ENCODE measurements around the gene SERPINE3. TPM values are rescaled to one million over a fixed set of nuclear protein-coding genes. Genes with fewer than 3 reads are reported as not detected.

The SERPINE3 gene
- polyA plus RNA-seq, 1 donor (not counting 4 experiments of a cell fraction or from before 2014, with no cell fraction given), result not detected

- no peak for TF ChIP-seq EZH2 (IDR thresholded peaks at IDR 0.05; ENCODE audit: low read length)
- no peak for TF ChIP-seq CTCF (optimal IDR thresholded peaks at IDR 0.05 in 1 of 3, IDR thresholded peaks at IDR 0.05 in 1 of 3, conservative IDR thresholded peaks at IDR 0.05 in 1 of 3; ENCODE audit: extremely low read depth in 1 of 3, insufficient read depth in 2 of 3, low read length in 3 of 3)
- DNase-seq (ENCODE audit: low read depth, low spot score), result no peak
- no peak for FAIRE-seq
- H3K9me3 ChIP-seq (ENCODE audit: control insufficient read depth, low read depth, low read length), result no peaks in the 10 kb centered on the region
- no peak overlapping the region for H3K4me2 ChIP-seq (ENCODE audit: control insufficient read depth, extremely low read depth, insufficient read depth, low read depth, low read length)
- no peaks in the 10 kb centered on the region for H3K4me1 ChIP-seq (ENCODE audit: control insufficient read depth, extremely low read depth, insufficient read depth, low read length)
- dilution Hi-C loops (cut with MboI; ENCODE audit: extremely low pct_ligation_motif_present, low sequenced_read_pairs), result no loop called here
- H3K9me1 ChIP-seq (ENCODE audit: control insufficient read depth, extremely low read depth, insufficient read depth, low read length), result no peaks in the 10 kb centered on the region
- no peak overlapping the region for H2AFZ ChIP-seq (ENCODE audit: control insufficient read depth, low read length)
- no peak overlapping the region for H3K4me3 ChIP-seq (ENCODE audit: control insufficient read depth in 2 of 3, extremely low read depth in 1 of 3, insufficient read depth in 2 of 3, low read depth in 1 of 3, low read length in 3 of 3)
- H3K27me3 ChIP-seq (ENCODE audit: control insufficient read depth, extremely low read depth, insufficient read depth, low read length), result no peaks in the 10 kb centered on the region
- no peaks in the 10 kb centered on the region for H3K79me2 ChIP-seq (ENCODE audit: control insufficient read depth, insufficient read depth, low read length)
- H3K9ac ChIP-seq (ENCODE audit: control insufficient read depth, extremely low read depth, insufficient read depth, low read length), result no peak overlapping the region
- peaks cover 0 to 3% of the 10 kb centered on the region in 2 experiments for H3K36me3 ChIP-seq (ENCODE audit: control insufficient read depth in 2 of 2, extremely low read depth in 1 of 2, insufficient read depth in 2 of 2, low read length in 2 of 2)
- no peak overlapping the region for H3K27ac ChIP-seq (ENCODE audit: control insufficient read depth, insufficient read depth, low read length)
- H4K20me1 ChIP-seq (ENCODE audit: control insufficient read depth, extremely low read depth, insufficient read depth, low read length), result no peaks in the 10 kb centered on the region
These were observed 651 bp downstream of the SERPINE3 start for GRCh38 chr13:51339952-51340732.

- Histone ChIP-seq H3K79me2 (ENCODE audit: control insufficient read depth, insufficient read depth, low read length) (no peaks in the 10 kb centered on the region), H4K20me1 (ENCODE audit: control insufficient read depth, extremely low read depth, insufficient read depth, low read length) (no peaks in the 10 kb centered on the region), H3K9me3 (ENCODE audit: control insufficient read depth, low read depth, low read length) (no peaks in the 10 kb centered on the region), H3K4me1 (ENCODE audit: control insufficient read depth, extremely low read depth, insufficient read depth, low read length) (no peaks in the 10 kb centered on the region), H3K36me3 (ENCODE audit: control insufficient read depth in 2 of 2, extremely low read depth in 1 of 2, insufficient read depth in 2 of 2, low read length in 2 of 2) (peaks cover 0 to 3% of the 10 kb centered on the region in 2 experiments), H2AFZ (ENCODE audit: control insufficient read depth, low read length) (no peak overlapping the region), H3K9me1 (ENCODE audit: control insufficient read depth, extremely low read depth, insufficient read depth, low read length) (no peaks in the 10 kb centered on the region), H3K4me2 (ENCODE audit: control insufficient read depth, extremely low read depth, insufficient read depth, low read depth, low read length) (no peak overlapping the region), H3K4me3 (ENCODE audit: control insufficient read depth in 2 of 3, extremely low read depth in 1 of 3, insufficient read depth in 2 of 3, low read depth in 1 of 3, low read length in 3 of 3) (no peak overlapping the region), H3K27ac (ENCODE audit: control insufficient read depth, insufficient read depth, low read length) (no peak overlapping the region), H3K27me3 (ENCODE audit: control insufficient read depth, extremely low read depth, insufficient read depth, low read length) (no peaks in the 10 kb centered on the region), H3K9ac (ENCODE audit: control insufficient read depth, extremely low read depth, insufficient read depth, low read length) (no peak overlapping the region)
- TF ChIP-seq EZH2 (IDR thresholded peaks at IDR 0.05; ENCODE audit: low read length) (no peak), CTCF (optimal IDR thresholded peaks at IDR 0.05 in 1 of 3, IDR thresholded peaks at IDR 0.05 in 1 of 3, conservative IDR thresholded peaks at IDR 0.05 in 1 of 3; ENCODE audit: extremely low read depth in 1 of 3, insufficient read depth in 2 of 3, low read length in 3 of 3) (no peak)
- FAIRE-seq, result no peak
- dilution Hi-C loops (cut with MboI; ENCODE audit: extremely low pct_ligation_motif_present, low sequenced_read_pairs), result no loop called here
- no peak for DNase-seq (ENCODE audit: low read depth, low spot score)
These were observed 1.7 kb downstream of the SERPINE3 start for GRCh38 chr13:51341232-51341631.
